Epithelial cell of esophagus (primary cell): ENCODE results near the gene THADA.

Experiments
- DNase-seq: peaks from one replicate; pipeline ENCODE4 v3.0.0; 2010; ENCODE audit warnings: low read depth
- H3K4me3 ChIP-seq: 2 replicates; pipeline ENCODE4 v1.5.1; 2011; ENCODE audit warnings: mild to moderate bottlenecking, low read length, control low read depth
- TF ChIP-seq, protein P1 (sequence below): IDR thresholded peaks from 2 replicates; pipeline ENCODE4 v1.5.1; 2011; ENCODE audit warnings: low read depth, mild to moderate bottlenecking, low read length, control low read depth, inconsistent platforms; ENCODE audit not compliant: insufficient read depth; ENCODE audit errors: missing control alignments

The THADA gene

DNA sequence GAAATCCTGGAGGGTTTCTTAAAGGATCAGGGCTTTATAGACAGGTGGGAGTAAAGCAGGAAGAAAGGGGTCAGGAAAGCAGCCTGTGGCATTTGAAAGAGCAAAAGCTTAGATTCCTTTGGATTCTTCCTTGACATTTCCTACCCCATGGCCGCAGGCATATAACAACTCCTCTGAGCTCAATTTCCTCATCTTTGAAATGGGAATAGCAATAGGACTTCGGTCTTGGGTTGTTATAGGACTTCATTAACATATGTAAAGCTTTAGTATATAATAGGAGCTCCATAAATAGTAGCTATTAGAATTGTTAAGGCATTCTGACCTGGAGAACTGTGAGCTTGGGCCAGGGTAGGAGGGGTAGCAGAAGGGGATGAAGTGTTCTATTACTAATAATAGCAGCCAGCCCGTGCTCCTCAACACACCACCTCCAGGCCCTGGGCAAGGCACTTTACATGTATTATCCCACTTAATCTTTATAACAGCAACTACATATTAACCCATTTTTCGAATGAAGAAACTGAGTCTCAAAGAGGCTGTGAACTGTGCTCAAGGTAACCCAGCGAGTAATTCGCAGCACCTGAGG, 380.1 kb downstream of the THADA start:
- no peak overlapping the region for H3K4me3 ChIP-seq
- TF ChIP-seq, protein P1, sequence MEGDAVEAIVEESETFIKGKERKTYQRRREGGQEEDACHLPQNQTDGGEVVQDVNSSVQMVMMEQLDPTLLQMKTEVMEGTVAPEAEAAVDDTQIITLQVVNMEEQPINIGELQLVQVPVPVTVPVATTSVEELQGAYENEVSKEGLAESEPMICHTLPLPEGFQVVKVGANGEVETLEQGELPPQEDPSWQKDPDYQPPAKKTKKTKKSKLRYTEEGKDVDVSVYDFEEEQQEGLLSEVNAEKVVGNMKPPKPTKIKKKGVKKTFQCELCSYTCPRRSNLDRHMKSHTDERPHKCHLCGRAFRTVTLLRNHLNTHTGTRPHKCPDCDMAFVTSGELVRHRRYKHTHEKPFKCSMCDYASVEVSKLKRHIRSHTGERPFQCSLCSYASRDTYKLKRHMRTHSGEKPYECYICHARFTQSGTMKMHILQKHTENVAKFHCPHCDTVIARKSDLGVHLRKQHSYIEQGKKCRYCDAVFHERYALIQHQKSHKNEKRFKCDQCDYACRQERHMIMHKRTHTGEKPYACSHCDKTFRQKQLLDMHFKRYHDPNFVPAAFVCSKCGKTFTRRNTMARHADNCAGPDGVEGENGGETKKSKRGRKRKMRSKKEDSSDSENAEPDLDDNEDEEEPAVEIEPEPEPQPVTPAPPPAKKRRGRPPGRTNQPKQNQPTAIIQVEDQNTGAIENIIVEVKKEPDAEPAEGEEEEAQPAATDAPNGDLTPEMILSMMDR: no peak
- DNase-seq: no peak

DNA sequence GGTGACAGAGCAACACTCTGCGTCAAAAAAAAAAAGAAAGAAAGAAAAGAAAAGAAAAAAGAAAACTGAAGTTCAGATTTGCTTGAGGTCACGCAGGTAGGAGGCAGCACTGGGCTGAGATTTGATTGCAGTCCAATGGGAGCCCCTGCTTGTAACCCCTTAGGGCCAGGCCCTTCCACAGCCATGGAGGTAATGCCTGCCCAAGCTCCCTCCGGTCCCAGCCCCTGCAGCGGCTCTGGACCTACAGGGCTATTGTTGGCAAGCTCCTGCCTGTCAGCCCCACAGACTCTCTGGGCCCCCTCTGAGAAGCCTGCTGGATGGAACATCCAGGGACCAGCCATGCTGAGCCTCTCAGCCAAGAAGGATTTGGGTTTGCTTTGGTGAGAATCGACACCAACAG, 381.6 kb downstream of the THADA start:
- DNase-seq: no peak
- TF ChIP-seq, protein P1: no peak
- H3K4me3 ChIP-seq: no peak overlapping the region

DNA sequence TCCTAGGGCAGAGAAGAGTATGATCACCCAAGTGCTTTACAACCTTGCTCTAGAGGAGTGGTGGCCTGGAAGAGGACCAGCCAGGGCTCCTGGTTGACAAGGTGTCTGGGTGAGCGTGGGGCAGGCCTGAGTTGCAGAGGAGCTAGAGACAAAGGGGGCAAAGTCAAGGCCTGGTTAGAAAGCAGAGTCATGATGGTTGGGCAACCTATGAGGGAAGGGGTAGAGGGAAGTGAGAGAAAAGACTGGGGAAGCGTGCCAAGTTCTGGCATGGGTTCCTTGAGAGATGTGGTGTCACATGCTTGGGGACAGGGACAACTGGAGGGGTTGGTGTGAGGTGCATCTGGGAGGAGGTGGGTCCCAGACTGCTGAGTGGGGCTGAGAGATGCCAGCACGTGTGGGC, 382.9 kb downstream of the THADA start:
- DNase-seq: no peak
- TF ChIP-seq, protein P1: no peak
- no peak overlapping the region for H3K4me3 ChIP-seq

DNA sequence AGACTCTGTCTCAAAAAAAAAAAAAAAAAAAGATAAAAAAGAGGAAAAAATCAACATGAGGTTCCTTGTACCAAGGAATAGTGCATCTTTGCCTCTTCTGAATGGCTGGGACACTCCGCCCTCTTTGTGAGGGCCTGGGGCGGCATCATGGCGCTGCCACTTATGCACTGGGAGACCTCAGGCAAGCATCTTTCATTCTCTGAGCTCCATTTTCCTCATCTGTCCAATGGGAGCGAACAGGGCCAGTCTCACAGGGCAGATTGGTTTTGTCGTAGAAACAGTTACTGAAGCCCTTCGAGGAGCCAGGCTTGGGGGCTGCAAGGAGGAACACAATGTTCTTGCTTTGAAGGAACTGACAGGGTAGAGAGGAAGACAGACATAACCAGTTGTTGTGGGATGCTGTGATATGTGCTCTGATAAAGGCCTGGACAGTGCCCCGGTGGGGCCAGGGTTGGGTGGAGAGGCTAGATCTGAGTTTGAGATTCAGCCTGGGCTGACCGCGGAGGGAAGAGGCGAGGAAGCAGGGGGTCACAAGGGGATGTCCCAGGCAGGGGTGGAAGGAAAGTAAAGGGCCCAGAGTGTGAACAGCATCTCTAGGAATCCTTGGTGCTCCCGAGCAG, 383.5 kb downstream of the THADA start:
- H3K4me3 ChIP-seq: no peak overlapping the region
- DNase-seq: no peak
- TF ChIP-seq, protein P1: no peak

DNA sequence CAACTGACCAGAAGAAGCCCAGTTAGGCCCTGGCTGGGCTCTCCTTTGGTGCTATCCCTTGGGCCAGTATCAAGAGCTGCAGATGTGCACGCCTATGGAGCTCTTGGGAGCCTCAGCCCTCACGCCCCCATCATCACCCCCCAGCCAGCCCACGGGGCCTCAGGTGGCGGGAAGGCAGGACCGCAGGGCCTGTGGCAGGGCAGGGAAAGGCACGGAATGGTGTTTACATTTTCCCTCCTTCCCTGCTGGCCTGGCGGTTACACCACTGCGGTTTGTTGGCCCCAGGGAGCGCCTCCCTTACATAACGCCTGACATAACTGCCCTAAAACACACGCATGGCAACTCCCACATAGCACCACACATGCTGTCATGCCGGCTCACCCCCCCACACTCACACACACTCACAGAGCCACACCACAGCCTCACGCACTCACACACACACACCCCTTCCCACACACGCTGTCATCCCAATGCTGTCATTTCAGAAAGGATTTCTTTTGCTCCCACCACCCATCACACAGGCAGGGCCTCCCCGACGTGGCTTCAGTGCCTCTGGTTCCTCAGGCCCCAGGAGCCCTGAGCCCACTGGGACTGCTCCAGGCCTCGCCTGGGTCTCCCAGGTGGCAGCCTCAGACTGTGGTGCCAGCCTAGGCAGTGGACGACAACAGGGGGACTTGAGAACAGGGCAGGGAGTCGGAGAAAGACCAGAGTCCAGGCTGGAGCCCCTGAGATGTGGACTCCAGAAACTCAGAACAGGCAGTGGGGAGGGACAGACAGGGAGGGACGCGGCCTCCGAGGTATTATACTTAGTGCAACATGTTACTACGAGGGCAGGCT, 385.2 kb downstream of the THADA start:
- TF ChIP-seq, protein P1: no peak
- peak; percentile 43 for DNase-seq
- H3K4me3 ChIP-seq: no peak overlapping the region

DNA sequence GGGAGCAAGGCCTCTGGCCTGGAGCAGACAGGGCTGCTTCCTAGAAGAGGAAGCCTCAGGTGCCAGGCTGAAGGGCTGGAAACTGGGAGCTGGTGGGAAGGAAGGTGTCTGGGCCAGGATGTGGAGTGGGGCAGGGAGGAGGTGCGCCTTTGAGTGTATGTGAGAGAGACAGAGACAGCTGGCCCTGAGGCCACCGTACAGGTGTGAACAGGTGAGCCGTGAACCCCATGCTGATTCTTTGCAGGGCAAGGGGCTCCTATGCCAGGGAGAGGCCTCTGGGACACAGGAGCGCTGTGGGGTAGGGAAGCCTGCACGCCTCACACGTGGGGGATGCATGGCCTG, 385.7 kb downstream of the THADA start:
- no peak overlapping the region for H3K4me3 ChIP-seq
- no peak for DNase-seq
- TF ChIP-seq, protein P1: no peak
